Measurements from ENCODE around the gene HBE1.

The HBE1 gene

GRCh38 chr11:5228124-5228523 lies 41.6 kb downstream of the HBE1 start:
- no peak overlapping the region for H3K4me3 ChIP-seq (ENCODE audit: low read depth, low read length)
- no peak for TF ChIP-seq CTCF (IDR thresholded peaks at IDR 0.05; ENCODE audit: insufficient read depth, low read depth, low read length, missing control alignments)
- no peak for DNase-seq (ENCODE audit: low read depth)

- no peak overlapping the region for H3K4me3 ChIP-seq (ENCODE audit: low read depth, low read length)
- no peak for DNase-seq (ENCODE audit: low read depth)
- no peak for TF ChIP-seq CTCF (IDR thresholded peaks at IDR 0.05; ENCODE audit: insufficient read depth, low read depth, low read length, missing control alignments)
These were observed 42.1 kb downstream of the HBE1 start for GRCh38 chr11:5227681-5228080.

GRCh38 chr11:5226732-5227310 lies 42.9 kb downstream of the HBE1 start, which contains the start of gene HBB:
HBB (minus strand) TSS chr11:5227071; CDS start chr11:5227021, 50 bp downstream.
- DNase-seq (ENCODE audit: low read depth) = no peak
- TF ChIP-seq CTCF (IDR thresholded peaks at IDR 0.05; ENCODE audit: insufficient read depth, low read depth, low read length, missing control alignments) = no peak
- H3K4me3 ChIP-seq (ENCODE audit: low read depth, low read length) = no peak within 1 kb of the TSS

GRCh38 chr11:5225480-5225871 lies 44.3 kb downstream of the HBE1 start:
- no peak for TF ChIP-seq CTCF (IDR thresholded peaks at IDR 0.05; ENCODE audit: insufficient read depth, low read depth, low read length, missing control alignments)
- no peak overlapping the region for H3K4me3 ChIP-seq (ENCODE audit: low read depth, low read length)
- DNase-seq (ENCODE audit: low read depth) = no peak

- no peak overlapping the region for H3K4me3 ChIP-seq (ENCODE audit: low read depth, low read length)
- TF ChIP-seq CTCF (IDR thresholded peaks at IDR 0.05; ENCODE audit: insufficient read depth, low read depth, low read length, missing control alignments) = no peak
- no peak for DNase-seq (ENCODE audit: low read depth)
These were observed 44.9 kb downstream of the HBE1 start for GRCh38 chr11:5224538-5225479.

GRCh38 chr11:5223686-5224085 lies 46.1 kb downstream of the HBE1 start:
- DNase-seq (ENCODE audit: low read depth) = no peak
- no peak for TF ChIP-seq CTCF (IDR thresholded peaks at IDR 0.05; ENCODE audit: insufficient read depth, low read depth, low read length, missing control alignments)
- H3K4me3 ChIP-seq (ENCODE audit: low read depth, low read length) = no peak overlapping the region
